ENCODE results near the gene RNF123.

GRCh38 chr3:49662021-49662420 lies 27.3 kb upstream of the RNF123 start:
- TF ChIP-seq POLR2A (IDR thresholded peaks at IDR 0.05) (no peak), CTCF (IDR thresholded peaks at IDR 0.05) (no peak), POLR2AphosphoS5 (IDR thresholded peaks at IDR 0.05; ENCODE audit: insufficient read depth in 1 of 2, low read depth in 1 of 2) (no peak)

Measured in vagina (tissue), 2 donors.